Activated T-cell treated with anti-CD3 and anti-CD28 coated beads for 24 hours (primary cell): ENCODE results near the gene DAPP1.
A peak's percentile ranks its signal among the peaks of the same experiment; 100 is the strongest.

Source experiments
- DNase-seq: peaks from one replicate; pipeline ENCODE4 v3.0.0-alpha.2; 2020; ENCODE audit warnings: low read depth

Gene DAPP1

DNA sequence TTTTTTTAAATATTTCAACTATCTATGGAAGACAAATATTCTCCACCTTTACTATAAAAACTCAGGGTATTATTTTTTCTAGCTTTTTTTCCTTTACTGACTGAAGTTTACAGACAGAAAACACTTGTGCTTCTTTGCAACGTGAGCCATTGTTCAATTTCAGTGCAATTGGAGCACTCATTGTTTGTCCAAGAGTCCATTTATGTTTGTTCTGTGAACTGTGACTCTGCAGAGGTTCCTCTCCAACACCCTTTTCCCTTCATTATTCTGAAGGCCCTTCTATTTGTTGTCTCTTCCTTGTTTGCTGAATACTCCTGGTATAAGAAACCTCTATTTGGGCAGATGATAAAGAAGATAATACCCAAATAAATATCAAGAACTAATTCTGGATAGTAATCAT, 37.4 kb downstream of the DAPP1 start:
- DNase-seq = no peak

DNA sequence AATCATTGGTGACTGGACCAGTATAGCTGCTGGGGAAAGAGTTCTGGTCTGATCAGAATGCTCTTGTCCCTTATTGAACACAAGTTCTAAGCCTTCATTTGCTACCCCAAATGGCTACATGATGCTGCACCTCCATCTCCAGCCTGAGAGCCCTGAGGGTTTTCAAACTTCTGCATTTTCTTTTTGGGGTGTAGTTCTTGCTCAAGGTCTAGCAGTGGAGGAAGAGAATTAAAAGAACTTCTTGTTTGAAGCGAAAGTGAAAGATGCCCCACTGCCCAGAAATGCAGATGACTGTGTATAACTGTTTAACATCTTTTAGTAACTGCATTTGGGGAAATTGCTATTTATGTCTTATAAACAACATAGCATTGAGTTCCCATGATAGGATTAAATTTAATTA, 39.1 kb downstream of the DAPP1 start:
- no peak for DNase-seq

GRCh38 chr4:99856166-99856565, 39.5 kb downstream of the DAPP1 start:
- DNase-seq = no peak

DNA sequence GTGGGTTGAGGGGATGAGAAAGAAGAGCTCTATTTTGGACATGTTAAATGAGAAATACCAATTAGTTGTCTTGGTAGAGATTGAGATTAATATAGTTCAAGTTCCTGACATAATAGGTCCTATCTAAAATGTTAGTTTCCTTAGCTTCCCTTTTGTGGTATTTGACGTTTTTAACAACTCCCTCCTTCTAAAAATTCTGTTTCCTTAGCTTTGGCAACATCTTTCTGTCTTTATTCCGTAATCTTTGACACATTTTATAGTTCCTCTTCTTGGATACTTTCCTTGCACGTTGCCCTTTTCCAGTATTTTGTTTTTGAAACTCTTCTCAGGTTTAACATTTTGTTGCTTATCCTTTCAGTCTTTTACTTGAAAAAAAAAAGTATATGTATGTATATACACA, 40.7 kb downstream of the DAPP1 start:
- no peak for DNase-seq

GRCh38 chr4:99859618-99860017, 43.0 kb downstream of the DAPP1 start:
- no peak for DNase-seq

DNA sequence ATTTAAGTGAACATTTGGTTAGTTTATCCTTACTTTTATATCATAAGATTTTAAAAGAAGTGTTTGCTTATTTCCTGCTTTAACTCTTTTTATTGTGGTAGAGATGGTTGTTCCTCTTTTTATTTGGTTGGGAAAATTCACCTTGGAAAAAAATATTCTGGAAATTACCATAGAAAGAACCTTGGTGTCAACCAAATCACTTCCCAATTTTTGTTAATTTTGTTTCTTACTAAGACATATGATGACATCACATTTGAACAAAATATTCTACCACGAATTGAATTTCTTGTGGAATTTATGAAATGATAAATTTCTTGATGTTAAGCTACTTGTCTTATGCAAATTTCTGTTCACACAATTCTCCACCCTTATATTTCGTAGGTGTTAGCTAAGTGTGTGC, 43.9 kb downstream of the DAPP1 start:
- no peak for DNase-seq

DNA sequence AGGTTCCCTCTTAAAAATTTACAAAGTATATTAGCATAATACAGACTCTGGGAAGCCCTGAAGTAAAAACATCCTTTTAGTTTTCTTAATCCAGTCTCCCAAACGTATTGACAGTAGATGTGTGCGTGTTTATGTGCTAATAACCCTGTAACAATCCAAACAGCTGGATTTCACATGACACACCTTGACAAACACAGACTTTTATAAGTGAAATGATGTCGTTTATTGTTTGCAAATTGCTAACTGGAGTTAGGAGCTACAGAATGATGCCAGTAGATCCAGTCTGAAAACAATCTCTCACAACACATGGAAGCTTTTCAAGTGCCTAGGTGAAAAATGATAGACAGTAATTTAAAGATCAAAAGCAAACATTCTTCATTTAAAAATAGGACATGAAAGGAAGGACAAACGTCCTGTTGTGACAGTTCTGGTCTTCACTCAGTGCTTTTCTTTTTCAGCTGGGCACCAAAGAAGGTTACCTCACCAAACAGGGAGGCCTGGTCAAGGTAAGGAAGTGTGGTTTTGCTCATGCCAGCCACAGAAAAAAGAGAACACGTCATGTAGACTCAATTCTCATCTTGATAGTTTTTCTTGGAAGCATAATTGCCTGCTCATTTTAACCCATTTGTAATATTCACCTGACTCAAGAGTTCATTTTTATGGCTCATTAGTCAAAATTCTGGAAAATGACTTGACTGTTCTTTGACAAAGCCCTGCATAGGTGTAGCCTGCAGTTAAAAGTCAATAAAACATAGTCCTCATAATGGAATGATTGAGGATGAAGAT, 44.7 kb downstream of the DAPP1 start:
- no peak for DNase-seq

GRCh38 chr4:99863804-99864203, 47.2 kb downstream of the DAPP1 start:
- no peak for DNase-seq

DNA sequence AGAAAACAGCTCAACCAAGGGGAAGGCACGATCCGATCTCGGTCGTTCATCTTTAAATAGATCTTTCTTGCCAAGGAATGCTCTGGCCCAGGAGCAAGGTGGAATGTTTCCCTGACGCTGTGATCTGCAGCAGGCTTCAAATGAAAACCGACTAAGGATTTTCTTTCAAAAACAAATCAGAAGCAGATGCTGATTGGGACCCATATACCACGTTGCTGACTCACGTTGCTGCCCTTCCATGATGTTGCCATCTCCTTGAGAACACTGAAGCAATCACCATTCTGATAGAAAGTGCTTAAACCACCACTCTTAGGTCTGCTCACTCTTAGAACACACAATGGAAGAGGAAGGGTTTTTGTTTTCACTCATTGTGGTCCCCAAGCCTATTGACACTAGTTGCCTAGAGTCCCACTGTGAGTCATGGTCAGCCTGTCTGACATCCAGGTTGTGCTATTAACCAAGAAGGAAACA, 51.5 kb downstream of the DAPP1 start:
- DNase-seq = no peak

- DNase-seq = no peak
Measured at GRCh38 chr4:99872570-99872969, 55.9 kb downstream of the DAPP1 start.

DNA sequence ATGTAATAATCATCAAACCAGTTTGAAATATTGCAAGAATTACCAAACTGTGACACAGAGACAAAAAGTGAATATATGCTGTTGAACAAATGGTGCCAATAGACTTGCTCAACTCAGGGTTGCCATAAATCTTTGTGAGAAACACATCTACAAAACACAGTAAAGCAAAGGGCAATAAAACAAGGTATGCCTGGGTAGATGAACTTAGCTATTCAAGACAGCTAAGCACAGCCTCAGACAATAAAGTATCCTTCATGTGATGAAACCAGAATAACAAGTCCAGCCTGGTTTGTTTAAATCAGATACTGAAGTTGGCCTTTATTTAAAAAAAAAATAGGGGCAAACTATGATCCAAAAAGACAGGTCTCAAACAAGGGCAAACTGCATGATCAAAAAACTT, 58.4 kb downstream of the DAPP1 start:
- DNase-seq = no peak

DNA sequence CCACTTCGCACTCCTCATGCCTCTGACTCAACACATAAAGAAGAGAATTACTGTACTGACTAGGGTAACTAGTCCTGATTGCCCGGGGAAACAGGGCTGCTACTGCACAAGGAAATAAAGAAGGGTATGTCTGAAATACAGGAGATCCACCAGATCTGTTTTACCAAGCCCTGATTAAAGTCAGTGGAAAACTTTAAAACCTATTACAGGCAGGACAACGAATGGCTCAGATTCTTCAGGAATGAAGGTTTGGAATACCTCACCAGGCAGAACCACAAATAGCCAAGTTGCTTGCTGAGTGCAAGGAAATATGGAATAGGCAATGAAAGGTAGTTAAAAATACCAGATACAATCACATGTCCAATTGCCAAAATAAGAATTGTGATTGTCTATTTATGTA, 60.3 kb downstream of the DAPP1 start:
- no peak for DNase-seq

DNA sequence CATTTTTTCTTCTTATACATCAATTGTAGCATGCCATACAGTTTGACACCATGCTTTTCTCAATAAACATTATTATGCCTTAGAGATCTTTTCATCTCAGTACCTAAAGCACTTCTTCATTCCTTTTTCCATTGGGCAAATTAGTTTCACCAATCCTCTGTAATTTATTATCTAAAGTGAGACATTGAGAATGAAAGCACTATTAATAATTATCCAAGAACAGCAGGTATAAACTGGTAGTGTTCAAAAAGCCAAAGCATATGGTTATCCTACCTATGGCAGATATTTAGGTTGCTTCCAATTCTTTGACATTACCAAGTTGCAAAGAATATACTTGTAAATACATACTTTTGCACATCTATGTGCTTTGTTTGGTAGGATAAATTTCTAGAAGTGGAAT, 62.0 kb downstream of the DAPP1 start:
- no peak for DNase-seq

GRCh38 chr4:99879458-99879857, 62.8 kb downstream of the DAPP1 start:
- no peak for DNase-seq

GRCh38 chr4:99885063-99885664, 68.5 kb downstream of the DAPP1 start:
- no peak for DNase-seq

- DNase-seq = no peak
Measured at GRCh38 chr4:99885687-99886086, 69.1 kb downstream of the DAPP1 start.

DNA sequence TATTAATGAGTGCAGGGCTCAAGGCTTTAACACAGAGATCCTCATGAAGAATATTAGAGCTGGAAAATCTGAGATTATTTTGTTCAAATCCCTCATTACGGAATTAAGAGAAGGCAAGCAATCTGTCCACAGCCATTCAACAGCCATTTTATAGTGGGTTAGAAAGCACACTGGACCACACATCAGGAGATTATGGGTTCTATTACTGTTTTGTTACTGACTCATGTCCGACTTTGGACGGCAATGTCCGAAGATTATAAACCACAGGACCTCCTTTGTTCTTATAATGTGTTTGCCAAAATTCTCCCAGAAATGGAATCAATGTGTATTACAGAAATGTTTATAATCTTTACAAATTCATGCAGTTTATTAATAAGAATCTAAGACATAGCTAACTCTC, 69.5 kb downstream of the DAPP1 start:
- DNase-seq = no peak

GRCh38 chr4:99887837-99888236, 71.2 kb downstream of the DAPP1 start:
- DNase-seq = no peak

- no peak for DNase-seq
Measured at GRCh38 chr4:99891351-99891750, 74.7 kb downstream of the DAPP1 start.

- DNase-seq = no peak
Measured at GRCh38 chr4:99893029-99893428, 76.4 kb downstream of the DAPP1 start.

GRCh38 chr4:99893839-99894160, 77.2 kb downstream of the DAPP1 start:
- no peak for DNase-seq

DNA sequence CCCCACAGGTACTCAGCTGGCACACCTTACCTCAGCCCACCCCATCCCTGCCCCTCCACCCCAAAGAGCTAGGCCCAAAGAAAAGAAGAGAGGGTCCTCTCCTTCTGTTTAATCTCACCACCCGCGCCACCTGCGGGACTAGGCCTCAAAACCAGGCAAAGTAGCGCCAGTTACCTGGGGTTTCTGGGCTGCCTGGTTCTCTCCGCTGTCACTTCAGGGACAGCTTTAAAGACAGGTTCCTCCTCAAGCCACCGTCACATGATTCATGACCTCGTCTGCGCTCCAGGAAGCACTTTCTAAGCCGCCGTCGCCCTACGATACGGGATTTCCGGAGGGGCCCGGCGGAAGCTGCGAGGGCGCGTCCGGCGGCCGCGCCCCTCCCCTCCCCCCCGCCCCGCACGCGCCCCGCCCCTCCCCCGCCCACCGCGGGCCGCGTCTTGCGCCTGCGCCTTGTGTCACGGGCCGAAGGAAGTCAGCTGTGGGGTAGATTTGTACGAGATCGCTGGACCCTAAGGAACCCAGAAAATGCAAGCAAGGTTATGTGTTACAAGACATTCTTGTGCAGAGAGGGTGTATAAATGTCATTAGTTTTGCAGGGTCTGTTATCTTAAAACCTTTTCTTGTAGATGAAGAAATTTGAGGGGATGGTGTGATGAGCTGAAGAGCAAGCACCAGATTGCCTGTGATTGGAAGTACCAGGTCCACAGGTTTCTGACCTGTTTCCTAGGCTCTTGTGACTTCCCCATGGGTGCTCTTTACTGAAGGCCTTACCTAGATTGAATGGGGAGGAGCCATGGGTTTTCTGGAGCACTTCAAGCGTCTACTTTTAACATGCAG, 77.8 kb downstream of the DAPP1 start, which contains the start of gene LAMTOR3:
Gene LAMTOR3, minus strand, starts transcription at position 267 of the 837 bp plus-strand sequence. CDS start 464 bp downstream, outside the sequence.
- peak; percentile 85 for DNase-seq

DNA sequence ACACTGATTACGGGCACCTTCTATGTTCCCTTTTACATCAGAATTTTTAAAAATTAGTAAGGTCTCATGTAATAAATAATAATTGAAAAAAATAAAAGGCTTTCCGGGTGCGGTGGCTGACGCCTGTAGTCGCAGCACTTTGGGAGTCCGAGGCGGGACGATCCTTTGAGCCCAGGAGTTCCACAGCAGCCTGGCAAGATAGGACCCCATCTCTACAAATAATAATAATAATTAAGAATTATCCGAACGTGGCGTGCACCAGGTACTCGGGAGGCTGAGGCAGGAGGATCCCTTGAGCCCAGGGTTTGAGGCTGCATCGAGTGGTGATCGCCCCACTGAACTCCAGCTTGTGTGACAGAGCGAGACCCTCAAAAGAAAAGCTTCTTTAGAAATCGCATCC, 78.4 kb downstream of the DAPP1 start:
- no peak for DNase-seq
